ENCODE data around the gene HOXB4. TPM values are rescaled to one million over a fixed set of nuclear protein-coding genes. Genes with fewer than 3 reads are reported as not detected.

HOXB4 gene
- total RNA-seq, 1 donor from 2014 or later = 6.9 TPM

- intact Hi-C loops (cut with micrococcal nuclease) = loop anchor here (5.0 to 10.0 kb wide), 2 partner anchors 379 to 533 kb away; partner anchors contain the start of gene IGF2BP1
These were observed 37.2 kb upstream of the HOXB4 start, which contains the start of gene HOXB8 for GRCh38 chr17:48615047-48615962. HOXB8 (minus strand) TSS chr17:48615292; CDS start chr17:48614704, 588 bp downstream.

- intact Hi-C loops (cut with micrococcal nuclease) = loop anchor here (2.0 to 10.0 kb wide), 4 partner anchors 17 to 381 kb away; partner anchors contain the start of genes HOXB13 and IGF2BP1
These were observed 35.9 kb upstream of the HOXB4 start for GRCh38 chr17:48613862-48614694.

GRCh38 chr17:48612854-48613691 is 34.9 kb upstream of the HOXB4 start:
- intact Hi-C loops (cut with micrococcal nuclease) = loop anchor here (2.0 to 10.0 kb wide), 4 partner anchors 16 to 382 kb away; partner anchors contain the start of genes HOXB13 and IGF2BP1

- intact Hi-C loops (cut with micrococcal nuclease) = loop anchor here (2.0 to 10.0 kb wide), 4 partner anchors 16 to 382 kb away; partner anchors contain the start of genes HOXB13 and IGF2BP1
These were observed 34.3 kb upstream of the HOXB4 start for GRCh38 chr17:48612456-48612853.

GRCh38 chr17:48611681-48612455 is 33.7 kb upstream of the HOXB4 start:
- intact Hi-C loops (cut with micrococcal nuclease) = loop anchor here (2.0 to 10.0 kb wide), 4 partner anchors 15 to 383 kb away; partner anchors contain the start of genes HOXB13 and IGF2BP1

GRCh38 chr17:48611213-48611612 is 33.1 kb upstream of the HOXB4 start:
- intact Hi-C loops (cut with micrococcal nuclease) = loop anchor here (5.0 to 10.0 kb wide), 2 partner anchors 116 to 384 kb away; partner anchors contain the start of genes HOXB13 and IGF2BP1

- intact Hi-C loops (cut with micrococcal nuclease) = loop anchor here (5.0 to 10.0 kb wide), 2 partner anchors 117 to 384 kb away; partner anchors contain the start of genes HOXB13 and IGF2BP1
These were observed 32.4 kb upstream of the HOXB4 start, which contains the start of gene HOXB7 for GRCh38 chr17:48610282-48611211. HOXB7 (minus strand) TSS chr17:48611017; CDS start chr17:48610918, 99 bp downstream.

GRCh38 chr17:48609759-48610281 is 31.7 kb upstream of the HOXB4 start:
- intact Hi-C loops (cut with micrococcal nuclease) = loop anchor here (5.0 to 10.0 kb wide), 2 partner anchors 117 to 385 kb away; partner anchors contain the start of genes HOXB13 and IGF2BP1

- intact Hi-C loops (cut with micrococcal nuclease) = no loop called here
These were observed 30.9 kb upstream of the HOXB4 start for GRCh38 chr17:48609033-48609432.

GRCh38 chr17:48608494-48608834 is 30.3 kb upstream of the HOXB4 start:
- intact Hi-C loops (cut with micrococcal nuclease) = no loop called here

- intact Hi-C loops (cut with micrococcal nuclease) = no loop called here
These were observed 28.9 kb upstream of the HOXB4 start for GRCh38 chr17:48606892-48607614.

GRCh38 chr17:48605991-48606891 is 28.1 kb upstream of the HOXB4 start:
- intact Hi-C loops (cut with micrococcal nuclease) = no loop called here

- intact Hi-C loops (cut with micrococcal nuclease) = no loop called here
These were observed 27.3 kb upstream of the HOXB4 start for GRCh38 chr17:48605409-48605919.

GRCh38 chr17:48604770-48605329 is 26.7 kb upstream of the HOXB4 start, which contains the start of gene HOXB6:
HOXB6 (minus strand) TSS chr17:48604986; CDS start chr17:48598150, 6,836 bp downstream.
- intact Hi-C loops (cut with micrococcal nuclease) = no loop called here

- intact Hi-C loops (cut with micrococcal nuclease) = no loop called here
These were observed 26.0 kb upstream of the HOXB4 start for GRCh38 chr17:48603959-48604769.
